Vagina (tissue), 2 donors: Measurements from ENCODE around the gene MAPK9. TPM values are rescaled to one million over a fixed set of nuclear protein-coding genes. Genes with fewer than 3 reads are reported as not detected.
A peak's percentile ranks its signal among the peaks of the same experiment; 100 is the strongest.

Experiments
- DNase-seq, 2 donors: peaks; one replicate each; pipeline ENCODE4 v3.0.0-alpha.2; 2017; ENCODE audit errors: extremely low spot score in 2 of 2
- H3K27ac ChIP-seq: fragments of 200-600 bp; sonication (generic); one replicate; pipeline ENCODE4 v1.5.1; 2019
- H3K27me3 ChIP-seq: fragments of 200-600 bp; sonication (generic); one replicate; pipeline ENCODE4 v1.5.1; 2019
- H3K36me3 ChIP-seq, 2 donors: fragments of 200-600 bp; sonication (generic); one replicate each; pipeline ENCODE4 v1.5.1; 2017 to 2019
- H3K4me1 ChIP-seq: fragments of 200-600 bp; sonication (generic); one replicate; pipeline ENCODE4 v1.5.1; 2019
- H3K4me3 ChIP-seq, 2 donors: fragments of 200-600 bp; sonication (generic); 1 replicate in 1 of 2; 2 replicates in 1 of 2; pipeline ENCODE4 v1.5.1; 2016 to 2019
- H3K9me3 ChIP-seq: fragments of 200-600 bp; sonication (generic); one replicate; pipeline ENCODE4 v1.5.1; 2019
- POLR2A ChIP-seq, 2 donors: fragments of 450-650 bp; IDR thresholded peaks; one replicate each; pipeline ENCODE4 v1.6.1; 2017; ENCODE audit warnings: antibody characterized with exemption in 2 of 2, mild to moderate bottlenecking in 2 of 2, moderate library complexity in 2 of 2
- POLR2AphosphoS5 ChIP-seq, 2 donors: sonication (generic); formaldehyde crosslinking; IDR thresholded peaks; one replicate each; pipeline ENCODE4 v1.9.0; 2017; ENCODE audit warnings: antibody characterized with exemption in 2 of 2, mild to moderate bottlenecking in 2 of 2, low read depth in 1 of 2; ENCODE audit not compliant: insufficient read depth in 1 of 2
- intact Hi-C: fragments of 100-400 bp; cut with DNase I; formaldehyde crosslinking; loops from one replicate; pipeline ENCODE4 v1.15.1; 2023
- total RNA-seq: library from RNA; depleted of rRNA; stranded (reverse); fragments of >200 nt; gene quantifications from one replicate; pipeline ENCODE4 v1.2.3, GENCODE V29; 2016
- TF ChIP-seq, protein P1 (sequence below), 3 experiments: fragments of 450-650 bp in 2 of 3; fragments of 200-600 bp in 1 of 3; sonication (generic) in 1 of 3; IDR thresholded peaks; one replicate each; pipeline ENCODE4 v1.5.1; 2017 to 2019; ENCODE audit warnings: antibody characterized with exemption in 3 of 3, mild to moderate bottlenecking in 2 of 3, moderate library complexity in 2 of 3

Gene MAPK9
- total RNA-seq, 1 donor from 2014 or later: 19.6 TPM

DNA sequence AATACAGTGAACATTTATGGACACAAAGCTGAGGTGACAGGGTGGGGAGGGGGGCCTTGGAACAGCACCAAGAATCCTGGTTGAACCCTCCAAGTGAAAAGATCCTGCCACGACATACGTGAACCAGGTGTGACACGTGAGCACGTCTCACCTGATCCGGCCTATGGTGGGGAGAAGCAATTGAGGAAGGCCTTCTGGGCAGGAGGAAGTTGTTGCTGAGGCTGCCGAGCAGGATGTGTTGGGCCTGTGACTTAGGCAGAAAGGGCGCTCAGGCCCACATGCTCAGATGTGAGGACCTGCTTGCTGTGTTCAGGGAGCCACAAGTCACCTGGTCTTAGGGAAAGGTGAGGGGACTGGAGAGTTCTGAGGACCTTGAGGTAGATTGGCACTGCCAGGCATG lies 2.5 kb upstream of the MAPK9 start:
- H3K36me3 ChIP-seq: no peaks in the 10 kb centered on the region
- DNase-seq: peak; percentile 83 to 94

DNA sequence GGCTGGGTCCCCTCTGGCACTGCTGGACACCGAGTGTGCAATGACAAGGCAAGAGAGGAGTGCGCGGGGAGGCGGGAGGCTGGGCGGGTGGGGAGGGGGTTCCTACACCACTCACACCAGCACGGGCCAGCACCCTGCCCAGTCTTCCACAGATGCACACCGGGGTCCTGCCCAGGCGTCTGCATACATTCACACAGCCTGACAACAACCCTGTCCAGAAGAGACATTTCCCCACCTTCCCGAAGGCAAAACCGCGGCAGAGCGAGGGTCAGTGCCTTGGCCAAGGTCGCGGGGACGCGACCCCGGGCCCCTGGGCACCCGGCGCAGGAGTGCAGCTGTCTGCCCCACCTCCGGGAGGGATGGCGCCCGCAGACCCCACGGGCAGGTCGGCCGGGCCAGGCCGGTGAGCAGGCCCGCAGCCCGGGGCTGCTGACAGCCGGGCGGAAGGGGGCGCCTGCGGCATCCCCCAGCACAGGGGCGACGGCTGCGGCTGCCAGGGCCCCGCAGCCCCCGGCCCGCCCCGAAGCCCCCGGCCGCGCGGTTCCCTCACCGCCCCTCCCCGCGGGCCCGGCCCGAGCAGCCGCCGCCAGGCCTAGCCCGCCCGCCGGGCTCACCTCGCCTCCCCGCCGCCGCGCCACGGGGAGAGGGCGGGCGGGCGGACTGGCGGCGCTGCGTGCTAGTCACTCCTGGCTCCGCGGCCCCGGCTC lies 496 bp downstream of the MAPK9 start:
- no peaks in the 10 kb centered on the region for H3K9me3 ChIP-seq
- intact Hi-C loops: loop anchor here (5.0 kb wide), 1 partner anchor 181 kb away; no protein-coding TSS in a partner anchor
- H3K36me3 ChIP-seq: peaks cover 0 to 3% of the 10 kb centered on the region in 2 donors
- peaks cover 31% of the 10 kb centered on the region for H3K4me1 ChIP-seq
- TF ChIP-seq POLR2AphosphoS5 (IDR thresholded peaks at IDR 0.05; ENCODE audit: insufficient read depth in 1 of 2, low read depth in 1 of 2) (no peak), POLR2A (IDR thresholded peaks at IDR 0.05) (no peak)
- TF ChIP-seq, protein P1, sequence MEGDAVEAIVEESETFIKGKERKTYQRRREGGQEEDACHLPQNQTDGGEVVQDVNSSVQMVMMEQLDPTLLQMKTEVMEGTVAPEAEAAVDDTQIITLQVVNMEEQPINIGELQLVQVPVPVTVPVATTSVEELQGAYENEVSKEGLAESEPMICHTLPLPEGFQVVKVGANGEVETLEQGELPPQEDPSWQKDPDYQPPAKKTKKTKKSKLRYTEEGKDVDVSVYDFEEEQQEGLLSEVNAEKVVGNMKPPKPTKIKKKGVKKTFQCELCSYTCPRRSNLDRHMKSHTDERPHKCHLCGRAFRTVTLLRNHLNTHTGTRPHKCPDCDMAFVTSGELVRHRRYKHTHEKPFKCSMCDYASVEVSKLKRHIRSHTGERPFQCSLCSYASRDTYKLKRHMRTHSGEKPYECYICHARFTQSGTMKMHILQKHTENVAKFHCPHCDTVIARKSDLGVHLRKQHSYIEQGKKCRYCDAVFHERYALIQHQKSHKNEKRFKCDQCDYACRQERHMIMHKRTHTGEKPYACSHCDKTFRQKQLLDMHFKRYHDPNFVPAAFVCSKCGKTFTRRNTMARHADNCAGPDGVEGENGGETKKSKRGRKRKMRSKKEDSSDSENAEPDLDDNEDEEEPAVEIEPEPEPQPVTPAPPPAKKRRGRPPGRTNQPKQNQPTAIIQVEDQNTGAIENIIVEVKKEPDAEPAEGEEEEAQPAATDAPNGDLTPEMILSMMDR (IDR thresholded peaks at IDR 0.05): no peak
- DNase-seq: no peak
- H3K4me3 ChIP-seq: peak overlapping the region; percentile 70 to 81
- H3K27ac ChIP-seq: peak overlapping the region; percentile 24
- H3K27me3 ChIP-seq: no peaks in the 10 kb centered on the region

More for the DNA sequence above, 2.5 kb upstream of the MAPK9 start:
- intact Hi-C loops: loop anchor here (5.0 kb wide), 1 partner anchor 178 kb away; no protein-coding TSS in a partner anchor
- Histone ChIP-seq H3K4me3 (no peak overlapping the region), H3K27ac (no peak overlapping the region), H3K27me3 (no peaks in the 10 kb centered on the region), H3K9me3 (no peaks in the 10 kb centered on the region), H3K4me1 (peaks cover 29% of the 10 kb centered on the region)
- TF ChIP-seq, protein P1 (IDR thresholded peaks at IDR 0.05): no peak
- no peak for TF ChIP-seq POLR2AphosphoS5 (IDR thresholded peaks at IDR 0.05; ENCODE audit: insufficient read depth in 1 of 2, low read depth in 1 of 2)
- TF ChIP-seq POLR2A (IDR thresholded peaks at IDR 0.05): no peak

DNA sequence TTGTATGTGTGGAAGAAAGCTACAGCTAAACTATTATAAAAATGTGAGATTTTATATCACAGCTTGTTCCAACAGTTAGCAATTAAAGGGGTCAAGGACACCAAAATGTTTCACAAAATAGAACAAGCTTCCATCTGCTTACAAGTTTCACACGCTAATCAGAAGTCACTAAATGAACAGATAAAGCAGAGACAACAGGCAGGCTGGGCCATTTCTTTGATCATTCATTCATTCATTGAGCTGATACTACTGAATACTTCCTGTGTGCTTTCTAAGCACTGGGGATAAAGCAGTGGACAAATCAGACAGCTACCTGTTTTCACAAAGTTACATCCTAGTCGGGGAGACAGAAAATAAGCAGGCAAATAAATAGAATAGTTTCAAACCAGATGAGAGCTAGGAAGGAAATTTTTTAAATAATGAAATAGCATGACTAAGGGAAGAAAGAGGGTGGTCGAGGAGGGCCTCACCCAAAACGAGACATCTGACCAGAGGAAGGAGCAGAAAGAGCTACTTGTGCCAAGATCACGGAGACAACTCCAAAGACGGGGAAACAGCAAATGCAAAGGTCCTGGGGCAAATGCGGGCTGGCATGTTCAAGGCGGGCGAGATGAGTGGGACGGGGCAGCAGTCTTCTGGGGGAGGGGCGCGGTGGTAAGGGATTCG lies 1.2 kb downstream of the MAPK9 start:
- Histone ChIP-seq H3K4me3 (peak overlapping the region; percentile 70 to 81), H3K9me3 (no peaks in the 10 kb centered on the region), H3K4me1 (peaks cover 31% of the 10 kb centered on the region), H3K27me3 (no peaks in the 10 kb centered on the region), H3K27ac (peak overlapping the region; percentile 24), H3K36me3 (peaks cover 0 to 6% of the 10 kb centered on the region in 2 donors)
- intact Hi-C loops: loop anchor here (5.0 kb wide), 1 partner anchor 182 kb away; no protein-coding TSS in a partner anchor
- DNase-seq: no peak
- TF ChIP-seq, protein P1 (IDR thresholded peaks at IDR 0.05): no peak
- TF ChIP-seq POLR2AphosphoS5 (IDR thresholded peaks at IDR 0.05; ENCODE audit: insufficient read depth in 1 of 2, low read depth in 1 of 2): no peak
- TF ChIP-seq POLR2A (IDR thresholded peaks at IDR 0.05): no peak

DNA sequence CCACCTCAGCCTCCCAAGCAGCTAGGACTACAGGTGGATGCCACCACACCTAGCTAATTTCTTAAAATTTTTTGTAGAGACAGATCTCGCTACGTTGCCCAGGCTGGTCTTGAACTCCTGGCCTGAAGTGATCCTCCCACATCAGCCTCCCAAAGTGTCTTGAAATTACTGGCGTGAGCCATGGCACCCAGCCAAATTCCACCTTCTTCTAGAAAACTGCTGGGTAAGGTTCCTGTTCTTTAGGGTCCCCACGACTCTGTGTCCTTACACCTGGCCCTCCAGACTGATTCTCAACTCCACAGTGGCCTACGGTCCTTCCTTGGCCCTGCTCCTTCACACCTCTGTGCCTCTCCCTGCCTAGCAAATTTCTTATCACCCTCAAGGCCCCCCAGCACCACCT lies 1.9 kb downstream of the MAPK9 start:
- TF ChIP-seq POLR2A (IDR thresholded peaks at IDR 0.05): no peak
- TF ChIP-seq POLR2AphosphoS5 (IDR thresholded peaks at IDR 0.05; ENCODE audit: insufficient read depth in 1 of 2, low read depth in 1 of 2): no peak
- TF ChIP-seq, protein P1 (IDR thresholded peaks at IDR 0.05): no peak
- no peak for DNase-seq
- H3K4me3 ChIP-seq: no peak overlapping the region
- peaks cover 0 to 9% of the 10 kb centered on the region in 2 donors for H3K36me3 ChIP-seq
- no peak overlapping the region for H3K27ac ChIP-seq
- H3K4me1 ChIP-seq: peaks cover 31% of the 10 kb centered on the region
- H3K27me3 ChIP-seq: no peaks in the 10 kb centered on the region
- H3K9me3 ChIP-seq: no peaks in the 10 kb centered on the region
- intact Hi-C loops: loop anchor here (5.0 kb wide), 1 partner anchor 182 kb away; no protein-coding TSS in a partner anchor
